Upper lobe of left lung (tissue), 4 donors: ENCODE data around the gene CENPU.

Source experiments
- EP300 ChIP-seq, 4 donors: sonication (generic); formaldehyde crosslinking; IDR thresholded peaks; one replicate each; pipeline ENCODE4 v1.5.1; 2017; ENCODE audit warnings: antibody characterized with exemption in 4 of 4, control low read depth in 2 of 4
- POLR2AphosphoS5 ChIP-seq, 2 donors: sonication (generic); formaldehyde crosslinking; IDR thresholded peaks; one replicate each; pipeline ENCODE4 v1.5.1; 2017; ENCODE audit warnings: antibody characterized with exemption in 2 of 2

- peak in 2 of 4 donors; percentile 21 to 68 for TF ChIP-seq EP300 (IDR thresholded peaks at IDR 0.05)
- TF ChIP-seq POLR2AphosphoS5 (IDR thresholded peaks at IDR 0.05): peak in 1 of 2 donors; percentile 68
Measured at GRCh38 chr4:184745831-184746795, 12.2 kb upstream of the CENPU start.
